PFSK-1 (cell line): ENCODE data around the gene GPR37.

Experiments used
- FOXP2 ChIP-seq: optimal IDR thresholded peaks from 2 replicates; pipeline ENCODE3; 2011; ENCODE audit warnings: borderline replicate concordance, control low read depth, inconsistent platforms; ENCODE audit not compliant: insufficient read depth; ENCODE audit errors: extremely low read length, extremely low read depth
- POLR2AphosphoS5 ChIP-seq: IDR thresholded peaks from 2 replicates; pipeline ENCODE4 v1.6.1; 2012; ENCODE audit warnings: low read depth, mild to moderate bottlenecking, control low read depth, low read length, moderate library complexity
- SIN3A ChIP-seq: IDR thresholded peaks from 2 replicates; pipeline ENCODE4 v1.6.1; 2012; ENCODE audit warnings: mild to moderate bottlenecking, low read length, moderate library complexity, borderline replicate concordance; ENCODE audit not compliant: insufficient read depth
- TAF1 ChIP-seq: IDR thresholded peaks from 2 replicates; pipeline ENCODE4 v1.6.1; 2012; ENCODE audit warnings: low read length, control low read depth, borderline replicate concordance; ENCODE audit not compliant: insufficient read depth
- TF ChIP-seq, protein P1 (sequence below), 2 experiments: IDR thresholded peaks; 2 replicates each; pipeline versions ENCODE4 v1.6.1 to v1.8.0; 2011 to 2012; ENCODE audit warnings: low read depth in 2 of 2, low read length in 2 of 2, control low read depth in 1 of 2, inconsistent platforms in 1 of 2, mild to moderate bottlenecking in 1 of 2, moderate library complexity in 1 of 2; ENCODE audit not compliant: insufficient read depth in 1 of 2

GPR37 gene

DNA sequence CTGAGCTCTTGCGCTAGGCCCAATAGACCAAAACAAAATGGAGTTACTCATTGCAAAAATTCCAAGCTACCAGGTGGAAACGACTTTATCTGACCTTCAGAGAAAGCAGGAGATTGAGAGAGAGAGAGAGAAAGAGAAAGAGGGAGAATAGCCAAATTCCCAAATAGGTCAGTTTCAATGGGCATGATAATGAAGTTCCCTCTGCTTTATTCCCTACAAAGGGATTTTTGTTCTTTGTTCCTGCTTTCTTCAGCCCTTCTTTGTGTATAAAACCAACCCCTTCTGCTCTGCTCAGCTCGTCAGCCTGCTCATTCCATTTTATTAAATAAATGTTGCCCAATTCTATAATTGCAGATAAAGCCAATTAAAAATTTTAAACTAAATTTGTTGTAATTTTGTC lies 45.0 kb upstream of the GPR37 start:
- TF ChIP-seq FOXP2 (no peak), TAF1 (no peak)

GRCh38 chr7:124808206-124808605 lies 42.6 kb upstream of the GPR37 start:
- TF ChIP-seq POLR2AphosphoS5 (no peak), TAF1 (no peak), SIN3A (no peak), FOXP2 (no peak)
- TF ChIP-seq, protein P1, sequence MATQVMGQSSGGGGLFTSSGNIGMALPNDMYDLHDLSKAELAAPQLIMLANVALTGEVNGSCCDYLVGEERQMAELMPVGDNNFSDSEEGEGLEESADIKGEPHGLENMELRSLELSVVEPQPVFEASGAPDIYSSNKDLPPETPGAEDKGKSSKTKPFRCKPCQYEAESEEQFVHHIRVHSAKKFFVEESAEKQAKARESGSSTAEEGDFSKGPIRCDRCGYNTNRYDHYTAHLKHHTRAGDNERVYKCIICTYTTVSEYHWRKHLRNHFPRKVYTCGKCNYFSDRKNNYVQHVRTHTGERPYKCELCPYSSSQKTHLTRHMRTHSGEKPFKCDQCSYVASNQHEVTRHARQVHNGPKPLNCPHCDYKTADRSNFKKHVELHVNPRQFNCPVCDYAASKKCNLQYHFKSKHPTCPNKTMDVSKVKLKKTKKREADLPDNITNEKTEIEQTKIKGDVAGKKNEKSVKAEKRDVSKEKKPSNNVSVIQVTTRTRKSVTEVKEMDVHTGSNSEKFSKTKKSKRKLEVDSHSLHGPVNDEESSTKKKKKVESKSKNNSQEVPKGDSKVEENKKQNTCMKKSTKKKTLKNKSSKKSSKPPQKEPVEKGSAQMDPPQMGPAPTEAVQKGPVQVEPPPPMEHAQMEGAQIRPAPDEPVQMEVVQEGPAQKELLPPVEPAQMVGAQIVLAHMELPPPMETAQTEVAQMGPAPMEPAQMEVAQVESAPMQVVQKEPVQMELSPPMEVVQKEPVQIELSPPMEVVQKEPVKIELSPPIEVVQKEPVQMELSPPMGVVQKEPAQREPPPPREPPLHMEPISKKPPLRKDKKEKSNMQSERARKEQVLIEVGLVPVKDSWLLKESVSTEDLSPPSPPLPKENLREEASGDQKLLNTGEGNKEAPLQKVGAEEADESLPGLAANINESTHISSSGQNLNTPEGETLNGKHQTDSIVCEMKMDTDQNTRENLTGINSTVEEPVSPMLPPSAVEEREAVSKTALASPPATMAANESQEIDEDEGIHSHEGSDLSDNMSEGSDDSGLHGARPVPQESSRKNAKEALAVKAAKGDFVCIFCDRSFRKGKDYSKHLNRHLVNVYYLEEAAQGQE (IDR thresholded peaks at IDR 0.05; ENCODE audit: insufficient read depth in 1 of 2, low read depth in 2 of 2, low read length in 2 of 2): no peak

- TF ChIP-seq POLR2AphosphoS5 (no peak), TAF1 (no peak), FOXP2 (no peak), SIN3A (no peak)
- TF ChIP-seq, protein P1 (IDR thresholded peaks at IDR 0.05; ENCODE audit: insufficient read depth in 1 of 2, low read depth in 2 of 2, low read length in 2 of 2): no peak
Measured at GRCh38 chr7:124801330-124801895, 35.8 kb upstream of the GPR37 start.

DNA sequence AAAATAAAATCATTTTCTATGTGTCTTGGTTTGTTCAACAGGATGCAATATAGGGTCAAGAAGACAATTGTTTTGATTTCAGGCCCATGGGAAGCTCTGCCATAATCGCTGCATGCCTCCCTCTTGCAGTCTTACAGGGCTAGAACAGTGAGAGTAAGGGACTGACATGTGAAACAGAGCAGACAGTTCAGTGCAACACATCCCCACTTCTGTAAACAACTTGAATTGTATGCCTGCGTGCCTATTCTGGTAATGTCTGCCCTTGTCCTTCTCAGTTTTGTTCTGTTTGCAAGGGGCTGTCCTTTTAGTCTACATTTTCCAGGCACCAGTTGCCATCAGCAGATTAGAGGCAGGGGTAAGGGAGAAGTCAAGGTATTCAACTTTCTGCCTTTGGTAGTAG lies 34.8 kb upstream of the GPR37 start:
- TF ChIP-seq POLR2AphosphoS5: no peak
- TF ChIP-seq, protein P1 (IDR thresholded peaks at IDR 0.05; ENCODE audit: insufficient read depth in 1 of 2, low read depth in 2 of 2, low read length in 2 of 2): no peak

DNA sequence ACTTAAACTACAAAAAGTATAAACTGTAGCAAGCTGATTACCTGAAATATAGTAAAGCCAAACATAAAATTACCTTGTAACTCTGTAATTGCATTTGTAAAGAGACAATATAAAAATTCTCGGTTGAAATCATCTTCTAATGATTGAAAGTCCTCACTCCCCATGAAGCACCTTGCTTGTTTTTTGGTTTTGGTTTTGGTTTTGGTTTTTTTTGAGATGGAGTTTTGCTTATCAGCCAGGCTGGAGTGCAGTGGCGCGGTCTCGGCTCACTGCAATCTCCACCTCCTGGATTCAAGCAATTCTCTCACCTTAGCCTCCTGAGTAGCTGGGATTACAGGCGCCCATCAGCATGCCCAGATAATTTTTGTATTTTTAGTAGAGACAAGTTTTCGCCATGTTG lies 33.9 kb upstream of the GPR37 start:
- TF ChIP-seq TAF1 (no peak), FOXP2 (no peak), POLR2AphosphoS5 (no peak), SIN3A (no peak)
- TF ChIP-seq, protein P1 (IDR thresholded peaks at IDR 0.05; ENCODE audit: insufficient read depth in 1 of 2, low read depth in 2 of 2, low read length in 2 of 2): no peak
